K562 (cell line): ENCODE measurements around the gene KARS1. TPM values are rescaled to one million over a fixed set of nuclear protein-coding genes. Genes with fewer than 3 reads are reported as not detected.

Experiments used
- L3MBTL2 ChIP-seq: fragments of 450-650 bp; IDR thresholded peaks from 2 replicates; pipeline ENCODE4 v1.6.1; 2016; ENCODE audit warnings: mild to moderate bottlenecking, moderate library complexity
- LEF1 ChIP-seq: fragments of 450-650 bp; IDR thresholded peaks from 2 replicates; pipeline ENCODE4 v1.6.1; 2016; ENCODE audit warnings: mild to moderate bottlenecking
- NFXL1 ChIP-seq: fragments of 450-650 bp; formaldehyde crosslinking; IDR thresholded peaks from 2 replicates; pipeline ENCODE4 v1.4.0; 2021; ENCODE audit warnings: mild to moderate bottlenecking
- SMAD4 ChIP-seq: fragments of 250-450 bp; sonication (Bioruptor Pico); conservative IDR thresholded peaks from 2 replicates; pipeline ENCODE4 v1.8.0; 2021; ENCODE audit warnings: inconsistent platforms, mild to moderate bottlenecking, moderate library complexity
- TAF15 ChIP-seq: fragments of 200-400 bp; formaldehyde crosslinking; IDR thresholded peaks from 2 replicates; pipeline ENCODE4 v1.6.1; 2017; ENCODE audit warnings: mild to moderate bottlenecking, low read depth, low read length, moderate library complexity
- TAL1 ChIP-seq: fragments of 450-650 bp; IDR thresholded peaks from 2 replicates; pipeline ENCODE4 v1.6.1; 2016; ENCODE audit warnings: mild to moderate bottlenecking
- ZFP1 ChIP-seq: fragments of 450-650 bp; formaldehyde crosslinking; IDR thresholded peaks from 2 replicates; pipeline ENCODE4 v1.4.0; 2020; ENCODE audit warnings: mild to moderate bottlenecking, mixed read lengths
- ZFP36 ChIP-seq: fragments of 150-350 bp; IDR thresholded peaks from 2 replicates; pipeline ENCODE4 v1.6.1; 2018; ENCODE audit warnings: low read length, low read depth; ENCODE audit not compliant: partially characterized antibody
- ZNF175 ChIP-seq: fragments of 200-800 bp; sonication (Bioruptor generic); IDR thresholded peaks from 2 replicates; pipeline ENCODE4 v1.6.1; 2016; ENCODE audit warnings: low read depth, mild to moderate bottlenecking, missing genetic modification characterization, missing compliant biosample characterization
- ZNF253 ChIP-seq: fragments of 250-450 bp; sonication (Bioruptor Pico); conservative IDR thresholded peaks from 2 replicates; pipeline ENCODE4 v1.6.1; 2021; ENCODE audit warnings: mild to moderate bottlenecking
- ZNF407 ChIP-seq: fragments of 450-650 bp; IDR thresholded peaks from 2 replicates; pipeline ENCODE4 v1.6.1; 2016; ENCODE audit warnings: low read depth
- polyA plus RNA-seq, 8 experiments: library from polyadenylated mRNA; depleted of rRNA in 4 of 8; stranded (reverse) in 5 of 8; unstranded in 3 of 8; fragments of >200 nt; fragmentation: Nextera tagmentation in 2 of 8; fragmentation: Illumina TruSeq in 1 of 8; extraction: Ambion mirVana in 2 of 8; extraction: Trizol in 1 of 8; gene quantifications; 2 replicates each; pipeline versions ENCODE4 v1.2.1 to v1.2.3, GENCODE V29; 2011 to 2014; ENCODE audit warnings: inconsistent platforms in 1 of 8, missing spikeins in 1 of 8
- total RNA-seq, 7 experiments: library from RNA; depleted of rRNA in 6 of 7; stranded (reverse); fragments of >200 nt in 6 of 7; fragmentation: Illumina TruSeq in 2 of 7; extraction: Trizol in 2 of 7; gene quantifications; 2 replicates each; pipeline versions ENCODE4 v1.2.1 to v1.2.3, GENCODE V29; 2011 to 2021; ENCODE audit warnings: low replicate concordance in 1 of 7

The KARS1 gene
- total and polyA plus RNA-seq, 9 of the 15 experiments (the other 6 are each of a cell fraction or from before 2014, with no cell fraction given), result 223 to 386 (median 304) TPM

- TF ChIP-seq ZNF407 (no peak), TAL1 (no peak), L3MBTL2 (peak; percentile 94), TAF15 (no peak), NFXL1 (CRISPR knock-in tag) (no peak), SMAD4 (CRISPR knock-in tag) (peak; percentile 56; the same call in 1 of the 2 replicates), ZNF253 (CRISPR knock-in tag) (no peak), LEF1 (no peak), ZNF175 (no peak), ZFP1 (no peak), ZFP36 (no peak)
These were observed 24.5 kb downstream of the KARS1 start, which contains the start of gene ADAT1 (continued) for GRCh38 chr16:75622761-75623605.
